ENCODE measurements around the gene EMC7.

EMC7 gene

DNA sequence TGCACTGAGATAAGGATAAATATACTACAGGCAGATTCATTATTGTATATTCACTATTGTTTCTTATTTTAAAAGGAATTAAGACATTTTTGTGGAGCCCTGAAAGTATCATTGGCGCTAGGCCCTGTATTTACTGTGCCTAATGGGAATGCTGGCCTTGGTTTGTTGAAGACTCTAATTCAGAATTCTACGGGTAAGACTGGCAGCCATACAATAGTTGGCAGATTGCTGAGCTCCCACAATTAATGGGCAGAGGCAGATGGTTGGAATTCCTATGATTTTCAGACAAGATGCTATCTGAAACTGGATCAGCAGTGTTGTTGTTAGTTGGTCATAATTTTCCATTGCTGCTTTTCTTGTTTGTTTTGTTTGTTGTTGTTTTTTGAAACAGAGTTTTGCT, 15.0 kb upstream of the EMC7 start:
- Histone ChIP-seq H3K9me3 (no peaks in the 10 kb centered on the region), H3K4me1 (no peaks in the 10 kb centered on the region), H3K4me3 (ENCODE audit: low read depth, low read length) (no peak overlapping the region), H3K36me3 (no peaks in the 10 kb centered on the region), H3K27me3 (no peaks in the 10 kb centered on the region)
- no peak for DNase-seq
- TF ChIP-seq, protein P1, sequence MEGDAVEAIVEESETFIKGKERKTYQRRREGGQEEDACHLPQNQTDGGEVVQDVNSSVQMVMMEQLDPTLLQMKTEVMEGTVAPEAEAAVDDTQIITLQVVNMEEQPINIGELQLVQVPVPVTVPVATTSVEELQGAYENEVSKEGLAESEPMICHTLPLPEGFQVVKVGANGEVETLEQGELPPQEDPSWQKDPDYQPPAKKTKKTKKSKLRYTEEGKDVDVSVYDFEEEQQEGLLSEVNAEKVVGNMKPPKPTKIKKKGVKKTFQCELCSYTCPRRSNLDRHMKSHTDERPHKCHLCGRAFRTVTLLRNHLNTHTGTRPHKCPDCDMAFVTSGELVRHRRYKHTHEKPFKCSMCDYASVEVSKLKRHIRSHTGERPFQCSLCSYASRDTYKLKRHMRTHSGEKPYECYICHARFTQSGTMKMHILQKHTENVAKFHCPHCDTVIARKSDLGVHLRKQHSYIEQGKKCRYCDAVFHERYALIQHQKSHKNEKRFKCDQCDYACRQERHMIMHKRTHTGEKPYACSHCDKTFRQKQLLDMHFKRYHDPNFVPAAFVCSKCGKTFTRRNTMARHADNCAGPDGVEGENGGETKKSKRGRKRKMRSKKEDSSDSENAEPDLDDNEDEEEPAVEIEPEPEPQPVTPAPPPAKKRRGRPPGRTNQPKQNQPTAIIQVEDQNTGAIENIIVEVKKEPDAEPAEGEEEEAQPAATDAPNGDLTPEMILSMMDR (IDR thresholded peaks at IDR 0.05; ENCODE audit: low read depth, low read length) = no peak

DNA sequence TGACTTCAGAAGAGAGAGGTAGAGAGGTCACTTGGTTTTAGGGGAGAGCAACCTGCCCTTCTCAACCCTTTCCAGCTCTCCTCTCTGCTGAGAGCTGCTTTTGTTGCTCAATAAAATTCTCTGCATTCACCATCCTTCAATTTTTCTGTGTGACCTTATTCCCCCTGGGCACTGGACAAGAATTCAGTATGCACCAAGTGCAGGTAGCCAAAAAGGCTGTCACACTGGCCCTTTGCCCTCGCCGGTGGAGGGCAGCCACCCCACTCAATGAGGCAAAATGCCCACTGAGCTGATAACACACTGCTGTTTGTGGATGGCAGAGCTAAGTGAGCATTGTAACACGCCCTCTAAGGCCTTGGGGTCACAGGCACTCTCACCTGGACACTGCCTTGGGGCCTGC, 13.1 kb upstream of the EMC7 start:
- H3K36me3 ChIP-seq = no peaks in the 10 kb centered on the region

DNA sequence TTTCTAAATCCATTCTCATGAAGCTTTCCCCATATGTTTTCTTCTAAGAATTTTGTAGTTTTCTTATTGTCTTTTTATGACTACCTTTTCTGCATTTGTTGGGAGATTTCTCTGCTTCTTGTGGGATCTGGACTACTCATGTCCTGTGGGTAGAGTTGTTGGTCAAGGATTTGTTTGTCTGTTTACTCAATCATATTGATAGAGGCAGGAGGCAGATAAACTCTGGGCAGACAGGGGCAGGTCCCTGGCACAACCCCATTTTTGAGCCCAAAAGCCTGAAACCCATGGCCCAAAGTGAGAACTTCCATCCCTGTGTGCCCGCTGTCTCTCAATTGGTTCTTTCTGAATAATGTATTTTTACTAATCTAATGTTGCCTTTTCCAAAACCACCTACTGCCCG, 12.6 kb upstream of the EMC7 start:
- TF ChIP-seq, protein P1 (IDR thresholded peaks at IDR 0.05; ENCODE audit: low read depth, low read length) = no peak
- no peaks in the 10 kb centered on the region for H3K4me1 ChIP-seq
- H3K4me3 ChIP-seq (ENCODE audit: low read depth, low read length) = no peak overlapping the region
- no peaks in the 10 kb centered on the region for H3K36me3 ChIP-seq
- DNase-seq = no peak
- H3K9me3 ChIP-seq = no peaks in the 10 kb centered on the region
- no peaks in the 10 kb centered on the region for H3K27me3 ChIP-seq

More for the DNA sequence above, 13.1 kb upstream of the EMC7 start:
- TF ChIP-seq, protein P1 (IDR thresholded peaks at IDR 0.05; ENCODE audit: low read depth, low read length) = no peak
- H3K4me1 ChIP-seq = no peaks in the 10 kb centered on the region
- H3K9me3 ChIP-seq = no peaks in the 10 kb centered on the region
- DNase-seq = no peak
- H3K27me3 ChIP-seq = no peaks in the 10 kb centered on the region
- no peak overlapping the region for H3K4me3 ChIP-seq (ENCODE audit: low read depth, low read length)

DNA sequence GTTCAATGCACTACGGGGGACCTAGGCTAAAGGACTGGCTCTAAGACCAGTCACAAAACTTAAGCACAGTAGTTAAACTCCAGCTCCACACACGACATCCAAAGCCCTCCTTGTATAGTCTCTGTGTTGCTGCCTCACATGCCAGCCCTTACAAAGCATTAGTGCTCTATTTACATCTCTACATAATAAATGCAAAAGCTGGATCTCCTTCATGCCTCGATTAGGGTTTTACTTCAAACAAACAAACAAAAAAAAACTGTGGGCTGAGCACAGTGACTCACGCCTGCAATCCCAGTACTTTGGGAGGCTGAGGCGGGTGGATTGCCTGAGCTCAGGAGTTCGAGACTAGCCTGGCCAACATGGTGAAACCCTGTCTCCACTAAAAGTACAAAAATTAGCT, 9.8 kb upstream of the EMC7 start:
- TF ChIP-seq, protein P1 (IDR thresholded peaks at IDR 0.05; ENCODE audit: low read depth, low read length) = no peak

DNA sequence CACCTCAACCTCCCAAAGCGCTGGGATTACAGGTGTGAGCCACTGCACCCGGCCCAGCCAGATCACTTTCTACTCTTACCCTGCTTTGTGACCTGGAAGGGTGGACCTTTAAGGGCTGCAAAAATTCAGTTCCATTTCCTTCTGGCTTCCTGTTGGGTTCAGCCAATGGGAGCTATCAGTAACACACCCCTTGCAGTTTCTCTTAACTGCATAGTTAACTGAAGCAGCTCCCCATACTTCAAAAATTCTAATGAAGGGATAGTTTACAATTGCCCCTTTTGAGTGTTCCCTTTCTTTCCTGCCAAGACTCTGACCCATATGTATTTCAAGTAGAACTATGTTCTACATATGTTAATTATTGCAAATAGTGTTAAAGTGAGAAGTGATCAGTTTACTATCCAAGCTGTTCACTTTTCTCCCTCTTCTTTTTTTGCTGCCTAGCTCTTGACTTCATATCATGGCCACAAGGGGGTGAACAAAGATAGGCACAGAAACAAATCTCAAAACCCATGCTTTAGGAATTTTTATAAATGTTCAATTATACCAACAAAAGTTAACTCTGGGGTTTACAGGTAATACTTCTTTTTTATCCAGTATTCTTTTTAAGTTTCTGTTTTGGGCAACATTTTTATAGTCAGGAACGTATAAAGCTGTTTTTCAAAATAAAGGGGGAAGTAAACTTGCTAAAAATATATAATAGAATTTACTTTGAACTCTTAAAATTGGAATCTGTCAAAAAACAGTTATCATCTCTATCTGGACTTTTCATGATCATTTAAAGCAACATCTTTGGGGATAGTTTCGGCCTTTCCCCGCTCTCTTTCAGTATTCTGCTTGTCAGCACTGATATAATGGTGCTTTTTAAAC, 8.4 kb upstream of the EMC7 start:
- TF ChIP-seq, protein P1 (IDR thresholded peaks at IDR 0.05; ENCODE audit: low read depth, low read length) = peak; percentile 83
- peak; percentile 15 for DNase-seq
- no peaks in the 10 kb centered on the region for H3K9me3 ChIP-seq
- no peaks in the 10 kb centered on the region for H3K4me1 ChIP-seq
- H3K27me3 ChIP-seq = no peaks in the 10 kb centered on the region
- no peaks in the 10 kb centered on the region for H3K36me3 ChIP-seq
- no peak overlapping the region for H3K4me3 ChIP-seq (ENCODE audit: low read depth, low read length)

More for the DNA sequence above, 9.8 kb upstream of the EMC7 start:
- no peaks in the 10 kb centered on the region for H3K27me3 ChIP-seq
- no peaks in the 10 kb centered on the region for H3K4me1 ChIP-seq
- no peak overlapping the region for H3K4me3 ChIP-seq (ENCODE audit: low read depth, low read length)
- H3K36me3 ChIP-seq = no peaks in the 10 kb centered on the region
- no peaks in the 10 kb centered on the region for H3K9me3 ChIP-seq
- no peak for DNase-seq

DNA sequence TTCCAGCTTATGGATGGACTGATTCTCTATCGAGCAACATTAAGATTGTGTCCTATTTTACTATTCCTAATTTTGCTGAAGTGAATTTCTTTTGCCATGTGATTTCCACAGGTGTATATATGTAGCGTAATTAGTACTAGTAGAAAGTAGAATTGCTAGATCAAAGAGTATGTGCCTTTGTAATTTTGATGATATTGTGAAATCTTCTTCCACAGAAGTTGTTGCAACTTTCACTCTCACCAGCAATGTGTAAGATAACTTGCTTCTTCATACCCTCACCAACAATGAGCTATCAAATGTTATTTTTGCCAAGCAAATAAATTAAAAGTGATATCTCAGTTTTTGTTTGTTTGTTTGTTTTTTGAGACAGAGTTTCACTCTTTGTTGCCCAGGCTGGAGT, 5.7 kb upstream of the EMC7 start:
- Histone ChIP-seq H3K9me3 (no peaks in the 10 kb centered on the region), H3K4me1 (no peaks in the 10 kb centered on the region), H3K36me3 (no peaks in the 10 kb centered on the region), H3K27me3 (no peaks in the 10 kb centered on the region), H3K4me3 (ENCODE audit: low read depth, low read length) (no peak overlapping the region)
- no peak for DNase-seq
- TF ChIP-seq, protein P1 (IDR thresholded peaks at IDR 0.05; ENCODE audit: low read depth, low read length) = no peak
